ENCODE data around the gene MFSD11.

DNA sequence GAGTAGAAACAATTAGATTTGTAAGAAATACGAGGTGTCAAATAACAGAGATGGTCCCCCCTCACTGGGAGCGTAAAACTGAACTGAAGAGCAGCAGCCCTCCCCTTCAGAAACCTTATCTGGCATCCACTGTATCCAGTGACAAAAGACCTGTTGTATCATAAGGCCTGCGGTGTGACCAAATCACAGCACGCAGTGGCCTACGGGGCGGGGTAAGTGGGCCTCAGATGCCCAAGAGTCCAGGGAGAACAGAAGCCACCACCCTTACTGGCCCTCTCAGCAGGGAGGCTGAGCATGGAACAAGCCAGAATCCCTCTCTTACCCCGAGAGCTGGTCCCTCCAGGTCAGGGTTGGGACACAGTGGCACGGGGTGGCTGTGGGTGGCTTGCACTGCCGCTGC is 17.0 kb upstream of the MFSD11 start:
- TF ChIP-seq, protein P1, sequence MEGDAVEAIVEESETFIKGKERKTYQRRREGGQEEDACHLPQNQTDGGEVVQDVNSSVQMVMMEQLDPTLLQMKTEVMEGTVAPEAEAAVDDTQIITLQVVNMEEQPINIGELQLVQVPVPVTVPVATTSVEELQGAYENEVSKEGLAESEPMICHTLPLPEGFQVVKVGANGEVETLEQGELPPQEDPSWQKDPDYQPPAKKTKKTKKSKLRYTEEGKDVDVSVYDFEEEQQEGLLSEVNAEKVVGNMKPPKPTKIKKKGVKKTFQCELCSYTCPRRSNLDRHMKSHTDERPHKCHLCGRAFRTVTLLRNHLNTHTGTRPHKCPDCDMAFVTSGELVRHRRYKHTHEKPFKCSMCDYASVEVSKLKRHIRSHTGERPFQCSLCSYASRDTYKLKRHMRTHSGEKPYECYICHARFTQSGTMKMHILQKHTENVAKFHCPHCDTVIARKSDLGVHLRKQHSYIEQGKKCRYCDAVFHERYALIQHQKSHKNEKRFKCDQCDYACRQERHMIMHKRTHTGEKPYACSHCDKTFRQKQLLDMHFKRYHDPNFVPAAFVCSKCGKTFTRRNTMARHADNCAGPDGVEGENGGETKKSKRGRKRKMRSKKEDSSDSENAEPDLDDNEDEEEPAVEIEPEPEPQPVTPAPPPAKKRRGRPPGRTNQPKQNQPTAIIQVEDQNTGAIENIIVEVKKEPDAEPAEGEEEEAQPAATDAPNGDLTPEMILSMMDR (IDR thresholded peaks at IDR 0.05), result no peak
- no peak for TF ChIP-seq POLR2A (IDR thresholded peaks at IDR 0.05)

Data from thyroid gland (tissue), 4 donors.